ENCODE results near the gene PNMA3.
"Not testable (repeated sequence)": the region's sequence is repeated elsewhere in the genome, so short reads cannot be mapped to it uniquely, and the experiment has no call there.

PNMA3 gene

GRCh38 chrX:153055871-153056749 is at the start of gene PNMA3:
Gene PNMA3 (plus strand): TSS chrX:153056470. CDS start chrX:153057056, 586 bp downstream.
- DNase-seq = no peak

GRCh38 chrX:153017174-153017573 is 39.1 kb upstream of the PNMA3 start:
- not testable (repeated sequence) for DNase-seq

DNA sequence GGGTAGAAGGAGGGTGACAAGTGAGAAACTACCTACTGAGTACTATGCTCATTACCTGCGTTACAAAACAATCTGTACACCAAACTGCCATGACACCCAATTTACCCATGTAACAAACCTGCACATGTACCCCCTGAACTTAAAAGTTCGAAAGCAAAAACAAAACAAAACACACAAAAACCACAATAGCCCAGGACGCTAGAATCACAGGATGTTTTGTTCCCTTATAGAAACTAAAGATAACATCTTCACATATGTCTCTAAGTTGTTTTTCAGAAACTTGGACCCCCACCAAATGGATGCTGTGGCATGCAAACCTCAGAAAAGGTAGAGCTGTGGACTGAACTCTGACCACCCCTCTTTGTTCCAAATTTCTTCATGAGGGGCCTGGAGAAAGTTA is 37.1 kb upstream of the PNMA3 start:
- no peak for DNase-seq

DNA sequence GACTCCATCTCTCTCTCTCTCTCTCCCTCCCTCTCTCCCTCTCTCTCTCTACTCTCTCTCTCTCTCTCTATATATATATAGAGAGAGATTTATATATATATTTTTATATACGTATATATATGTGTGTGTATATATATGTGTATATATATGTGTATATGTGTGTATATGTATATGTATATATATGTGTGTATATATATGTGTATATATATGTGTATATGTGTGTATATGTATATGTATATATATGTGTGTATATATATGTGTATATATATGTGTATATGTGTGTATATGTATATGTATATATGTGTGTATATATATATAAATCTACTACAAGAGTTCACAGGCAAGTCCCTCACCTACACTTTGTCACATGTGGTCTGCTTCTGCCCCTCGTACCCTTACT is 29.8 kb upstream of the PNMA3 start:
- not testable (repeated sequence) for DNase-seq

DNA sequence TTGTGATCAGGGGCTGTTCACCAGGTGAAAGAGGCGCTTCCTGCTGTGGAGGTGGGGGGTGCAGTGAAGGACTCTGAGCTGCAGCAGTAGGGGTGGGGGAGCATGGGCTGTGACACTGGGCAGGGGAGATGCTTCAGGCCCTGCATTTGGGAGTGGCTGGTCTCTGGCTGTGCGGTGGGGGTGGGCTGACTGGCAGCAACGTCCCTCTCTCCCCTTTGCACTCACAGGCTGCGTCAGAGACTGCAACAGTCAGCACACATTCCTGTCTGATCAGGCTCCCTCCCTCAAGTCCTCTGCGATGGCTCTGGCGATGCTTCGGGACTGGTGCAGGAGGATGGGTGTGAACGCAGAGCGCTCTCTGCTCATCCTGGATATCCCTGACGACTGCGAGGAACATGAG is 27.8 kb upstream of the PNMA3 start:
- not testable (repeated sequence) for DNase-seq

DNA sequence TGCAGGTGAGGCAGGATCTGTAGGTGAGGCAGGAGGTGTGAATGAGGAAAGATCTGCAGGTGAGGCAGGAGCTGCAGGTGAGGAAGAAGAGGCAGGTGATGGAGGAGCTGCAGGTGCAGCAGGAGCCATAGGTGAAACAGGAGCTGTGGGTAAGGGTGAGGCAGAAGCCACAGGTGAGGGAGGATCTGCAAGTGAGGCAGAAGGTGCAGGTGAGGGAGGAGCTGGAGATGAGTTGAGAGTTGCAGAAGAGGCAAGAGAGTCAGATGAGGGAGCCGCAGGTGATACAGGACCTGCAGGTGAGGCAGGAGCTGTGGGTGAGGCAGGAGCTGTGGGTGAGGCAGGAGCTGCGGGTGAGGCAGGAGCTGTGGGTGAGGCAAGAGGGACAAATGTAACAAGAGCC is 27.1 kb upstream of the PNMA3 start:
- DNase-seq = no peak

GRCh38 chrX:153029875-153030274 is 26.4 kb upstream of the PNMA3 start:
- DNase-seq = no peak

DNA sequence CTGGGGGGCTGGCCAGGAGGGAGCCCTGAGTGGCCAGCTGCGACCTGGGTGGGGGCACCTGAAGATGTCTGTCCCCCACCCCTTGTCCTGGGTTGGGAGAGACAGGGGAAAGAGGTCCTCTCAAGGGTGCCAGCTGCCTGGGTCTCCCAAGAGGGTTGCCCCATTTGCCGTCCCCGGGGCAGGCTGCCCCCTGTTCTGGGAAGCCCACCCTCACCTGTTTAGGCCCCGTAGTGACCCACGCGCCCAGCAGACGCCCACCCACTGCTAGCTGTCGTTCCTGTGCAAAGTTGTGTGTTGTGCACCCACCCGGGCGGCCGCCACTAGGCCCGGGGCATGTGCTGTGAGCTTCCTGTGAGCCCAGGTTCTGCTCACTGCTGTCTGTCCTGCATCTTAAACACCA is 25.5 kb upstream of the PNMA3 start:
- DNase-seq = no peak

DNA sequence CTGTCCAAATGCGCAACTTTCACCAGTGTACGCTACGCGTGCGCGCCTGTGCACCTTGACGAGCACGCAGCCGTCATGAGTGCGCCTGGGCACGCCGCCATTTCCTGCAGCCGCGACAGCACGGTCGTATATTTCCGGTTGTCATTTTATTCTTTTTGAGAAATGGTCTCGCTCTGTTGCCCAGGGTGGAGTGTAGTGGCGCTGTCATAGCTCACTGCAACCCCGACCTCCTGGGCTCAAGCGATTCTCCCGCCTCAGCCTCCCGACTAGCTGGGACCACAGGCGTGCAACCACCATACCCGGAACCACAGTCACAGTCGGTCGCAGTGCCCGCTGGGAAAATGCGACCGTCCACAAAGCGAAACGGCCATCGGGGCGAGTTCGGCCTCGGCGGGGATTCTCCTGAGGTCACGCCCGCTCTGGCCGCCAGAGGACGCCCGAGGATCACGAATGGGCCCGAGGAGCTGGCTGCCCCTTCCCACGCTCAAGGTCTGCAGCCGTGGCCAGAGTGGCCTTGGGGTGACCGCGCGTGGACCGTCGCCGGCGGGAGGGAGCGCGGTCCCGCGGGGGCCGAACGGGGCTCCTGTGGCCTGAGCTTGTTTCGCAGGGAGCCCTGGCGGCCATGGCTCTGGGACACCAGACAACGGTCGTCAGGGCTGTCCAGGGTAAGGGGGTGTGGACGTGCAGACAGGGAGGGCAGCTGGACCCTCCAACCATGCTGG is 23.7 kb upstream of the PNMA3 start:
- no peak for DNase-seq

- DNase-seq = no peak
These were observed 7.2 kb upstream of the PNMA3 start for GRCh38 chrX:153049093-153049492.

- no peak for DNase-seq
These were observed 3.7 kb upstream of the PNMA3 start for GRCh38 chrX:153052534-153052933.

- no peak for DNase-seq
These were observed 1.0 kb downstream of the PNMA3 start for GRCh38 chrX:153057281-153057680.

DNA sequence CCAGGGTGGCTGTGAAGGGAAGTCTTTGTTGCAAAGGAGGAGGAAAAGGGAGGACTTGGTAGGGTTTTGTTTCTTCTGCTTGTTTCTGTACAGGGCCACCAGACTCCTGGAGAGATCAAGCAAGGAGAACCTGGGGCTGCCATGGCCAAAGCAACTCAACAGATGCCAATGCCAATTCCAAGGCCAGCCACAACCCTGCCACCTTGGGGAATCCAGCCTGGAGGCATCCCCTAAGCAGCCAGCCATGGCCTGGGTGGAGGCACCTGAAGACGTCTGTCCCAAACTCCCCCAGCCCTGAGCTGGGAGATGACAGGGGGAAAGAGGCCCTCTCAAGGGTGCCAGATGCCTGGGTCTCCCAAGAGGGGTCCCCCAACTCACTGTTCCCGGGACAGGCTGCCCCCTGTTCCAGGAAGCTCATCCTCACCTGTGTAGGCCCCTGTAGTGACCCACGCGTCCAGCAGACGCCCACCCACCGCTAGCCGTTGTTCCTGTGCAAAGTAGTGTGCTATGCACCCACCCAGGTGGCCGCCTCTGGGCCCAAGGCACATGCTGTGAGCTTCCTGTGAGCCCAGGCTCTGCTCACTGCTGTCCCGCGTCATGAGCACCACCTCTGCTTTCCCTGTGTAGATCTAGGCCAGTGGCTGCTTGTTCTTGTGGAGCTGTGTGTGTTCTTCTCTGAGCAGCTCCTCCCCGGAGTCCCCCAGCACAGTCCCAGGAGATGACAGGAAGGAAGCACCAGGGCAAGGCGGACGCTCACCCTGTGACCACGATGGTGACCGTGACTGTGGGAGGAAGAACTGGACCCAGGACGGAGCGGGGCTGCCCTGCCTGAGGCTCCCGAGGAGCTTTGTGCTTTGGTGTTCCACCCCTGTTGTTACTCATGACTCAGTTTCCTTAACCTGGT is 3.2 kb downstream of the PNMA3 start:
- no peak for DNase-seq

GRCh38 chrX:153060095-153060445 is 3.8 kb downstream of the PNMA3 start:
- no peak for DNase-seq

GRCh38 chrX:153061732-153062131 is 5.5 kb downstream of the PNMA3 start:
- peak; percentile 37 for DNase-seq

- no peak for DNase-seq
These were observed 7.0 kb downstream of the PNMA3 start for GRCh38 chrX:153063315-153063714.

GRCh38 chrX:153064061-153064460 is 7.8 kb downstream of the PNMA3 start:
- no peak for DNase-seq

GRCh38 chrX:153065389-153065788 is 9.1 kb downstream of the PNMA3 start:
- no peak for DNase-seq

DNA sequence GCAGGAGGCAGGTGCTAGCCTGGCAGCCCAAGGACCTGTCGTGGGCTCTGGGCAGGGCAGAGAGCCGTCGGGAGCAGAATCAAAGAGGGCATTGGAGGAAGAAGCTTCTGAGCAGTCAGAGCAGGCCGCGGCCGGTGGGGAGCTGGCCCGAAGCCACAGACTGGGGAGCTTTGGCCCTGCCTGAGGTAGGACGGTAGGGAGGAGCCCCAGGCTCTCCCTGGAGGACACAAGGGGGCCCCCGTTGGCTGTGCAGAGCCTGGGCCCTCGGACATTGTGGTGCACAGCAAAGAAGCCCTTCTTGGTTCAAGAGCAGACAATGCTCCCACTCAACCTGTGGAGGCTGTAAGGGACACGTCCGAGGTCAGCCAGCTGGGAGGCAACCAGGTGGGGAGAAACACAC is 10.1 kb downstream of the PNMA3 start:
- not testable (repeated sequence) for DNase-seq

DNA sequence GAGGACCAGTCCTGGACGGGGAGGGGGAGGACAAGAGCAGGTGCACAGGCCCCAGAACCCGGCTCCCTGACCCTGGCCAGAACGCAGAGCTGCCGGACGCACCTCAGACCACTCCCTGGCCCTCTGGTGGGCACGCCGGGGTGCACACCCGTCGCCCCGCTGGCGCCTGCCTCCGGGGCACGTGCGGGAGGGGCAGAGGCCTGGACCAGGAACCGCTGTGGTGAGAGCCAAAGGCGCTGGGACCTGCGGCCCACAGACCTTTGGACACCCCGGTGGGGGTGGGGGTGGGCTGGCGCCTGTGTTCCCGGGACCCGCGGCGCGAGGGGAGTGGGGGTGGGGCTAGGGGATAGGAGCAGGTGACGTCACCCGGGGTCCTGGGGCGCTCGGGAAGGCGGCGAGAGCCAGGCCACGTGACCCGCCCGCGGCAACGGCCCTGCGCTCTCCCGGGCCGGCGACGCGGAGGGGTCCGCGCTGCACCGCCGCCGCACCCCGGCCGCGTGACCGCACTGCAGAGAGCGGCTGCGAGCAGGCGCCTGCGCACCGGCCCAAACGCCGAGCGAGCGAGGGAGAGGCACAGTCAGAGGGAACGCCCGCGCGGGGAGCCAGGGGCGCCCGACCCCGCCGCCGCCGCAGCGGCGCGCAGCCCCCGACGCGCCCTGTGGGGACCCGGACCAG is 15.8 kb downstream of the PNMA3 start, which contains the start of gene PNMA6A:
Gene PNMA6A, plus strand, starts transcription at position 546 of the 675 bp plus-strand sequence. CDS start 609 bp downstream, outside the sequence.
- not testable (repeated sequence) for DNase-seq

GRCh38 chrX:153073331-153073730 is 17.1 kb downstream of the PNMA3 start:
- not testable (repeated sequence) for DNase-seq

DNA sequence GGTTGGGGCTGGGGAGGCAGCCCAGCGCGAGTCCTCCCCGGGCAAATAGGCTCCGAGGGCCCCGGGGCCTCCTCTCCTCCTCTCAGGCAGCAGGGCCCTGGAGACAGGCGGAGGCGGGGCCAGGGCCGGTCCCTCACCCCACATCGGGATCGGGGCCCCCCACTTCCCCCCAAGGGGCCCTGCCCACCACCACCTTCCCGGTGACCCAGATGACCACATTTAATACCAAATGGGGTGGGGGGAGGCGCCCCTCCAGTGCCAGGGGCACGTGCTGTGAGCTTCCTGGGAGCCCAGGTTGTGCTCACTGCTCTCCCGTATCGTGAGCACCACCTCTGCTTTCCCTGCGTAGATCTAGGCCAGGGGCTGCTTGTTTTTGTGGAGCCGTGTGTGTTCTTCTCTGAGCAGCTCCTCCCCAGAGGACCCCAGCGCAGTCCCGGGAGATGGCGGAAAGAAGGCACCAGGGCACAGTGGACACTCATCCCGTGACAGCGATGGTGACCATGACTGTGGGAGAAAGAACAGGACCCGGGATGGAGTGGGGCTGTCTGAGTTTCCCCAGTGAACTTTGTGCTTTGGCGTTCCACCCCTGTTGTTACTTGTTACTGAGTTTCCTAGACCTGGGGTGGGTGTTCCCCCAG is 18.1 kb downstream of the PNMA3 start:
- DNase-seq = no peak

All from NCI-H226 (cell line).